Caki2 (cell line): ENCODE results near the gene MRPL43. TPM values are rescaled to one million over a fixed set of nuclear protein-coding genes. Genes with fewer than 3 reads are reported as not detected.

Experiments used
- DNase-seq: peaks from one replicate; pipeline ENCODE4 v3.0.0-alpha.2; 2015; ENCODE audit warnings: low read depth
- in situ Hi-C: cut with HindIII; loops from 2 replicates; pipeline ENCODE4 v1.10.0; 2016; ENCODE audit warnings: low sequenced_read_pairs, low pct_unique_long_range_greater_than_20kb, mixed read lengths
- total RNA-seq: library from RNA; depleted of rRNA; stranded (reverse); fragments of >200 nt; shearing (Covaris generic); gene quantifications from 2 replicates; pipeline ENCODE4 v1.2.3, GENCODE V29; 2014; ENCODE audit warnings: low replicate concordance

MRPL43 gene
- total RNA-seq, 1 experiment from 2014 or later: 123 TPM

GRCh38 chr10:100993986-100994708 is 6.8 kb upstream of the MRPL43 start:
- peak; percentile 42 for DNase-seq
- in situ Hi-C loops: no loop called here

- in situ Hi-C loops: no loop called here
- DNase-seq: no peak
These were observed 1.8 kb upstream of the MRPL43 start for GRCh38 chr10:100989088-100989487.

- in situ Hi-C loops: no loop called here
These were observed 869 bp upstream of the MRPL43 start for GRCh38 chr10:100988166-100988565.

GRCh38 chr10:100987685-100988049 is 370 bp upstream of the MRPL43 start:
- in situ Hi-C loops: no loop called here
- DNase-seq: no peak

More at GRCh38 chr10:100988166-100988565, 869 bp upstream of the MRPL43 start:
- no peak for DNase-seq

GRCh38 chr10:100986623-100986951 is 710 bp downstream of the MRPL43 start:
- in situ Hi-C loops: no loop called here
- DNase-seq: no peak

- DNase-seq: no peak
- in situ Hi-C loops: no loop called here
These were observed 2.0 kb downstream of the MRPL43 start for GRCh38 chr10:100985336-100985735.

- in situ Hi-C loops: no loop called here
- DNase-seq: no peak
These were observed 2.6 kb downstream of the MRPL43 start for GRCh38 chr10:100984672-100985177.

- in situ Hi-C loops: no loop called here
- no peak for DNase-seq
These were observed 3.2 kb downstream of the MRPL43 start for GRCh38 chr10:100983868-100984671.

- in situ Hi-C loops: no loop called here
These were observed 4.1 kb downstream of the MRPL43 start for GRCh38 chr10:100982916-100983830.

GRCh38 chr10:100981178-100981772 is 6.0 kb downstream of the MRPL43 start:
- no peak for DNase-seq
- in situ Hi-C loops: no loop called here

More at GRCh38 chr10:100982916-100983830, 4.1 kb downstream of the MRPL43 start:
- no peak for DNase-seq

GRCh38 chr10:100980711-100981110 is 6.6 kb downstream of the MRPL43 start:
- DNase-seq: no peak
- in situ Hi-C loops: no loop called here

- in situ Hi-C loops: no loop called here
- DNase-seq: no peak
These were observed 7.0 kb downstream of the MRPL43 start for GRCh38 chr10:100980311-100980710.

- DNase-seq: no peak
- in situ Hi-C loops: no loop called here
These were observed 7.5 kb downstream of the MRPL43 start for GRCh38 chr10:100979791-100980272.

GRCh38 chr10:100978901-100979195 is 8.4 kb downstream of the MRPL43 start:
- in situ Hi-C loops: no loop called here
- DNase-seq: no peak

- in situ Hi-C loops: no loop called here
These were observed 9.0 kb downstream of the MRPL43 start for GRCh38 chr10:100978121-100978900.

GRCh38 chr10:100977436-100977835 is 9.9 kb downstream of the MRPL43 start:
- in situ Hi-C loops: no loop called here
- DNase-seq: no peak

More at GRCh38 chr10:100978121-100978900, 9.0 kb downstream of the MRPL43 start:
- DNase-seq: no peak

GRCh38 chr10:100976906-100977305 is 10.4 kb downstream of the MRPL43 start:
- DNase-seq: no peak
- in situ Hi-C loops: no loop called here
